Osteocyte (in vitro differentiated cells): ENCODE measurements around the gene XXYLT1. TPM values are rescaled to one million over a fixed set of nuclear protein-coding genes. Genes with fewer than 3 reads are reported as not detected.

Source experiments
- DNase-seq: peaks from one replicate; pipeline ENCODE4 v3.0.0; 2021; ENCODE audit warnings: mixed read lengths; ENCODE audit not compliant: unreplicated experiment; ENCODE audit errors: extremely low spot score
- H3K27ac Mint-ChIP-seq: one replicate; pipeline ENCODE4 v1.8.0; 2021; ENCODE audit warnings: mild to moderate bottlenecking, mixed read lengths; ENCODE audit not compliant: unreplicated experiment
- H3K27me3 Mint-ChIP-seq: one replicate; pipeline ENCODE4 v1.8.0; 2021; ENCODE audit warnings: mixed read lengths; ENCODE audit not compliant: unreplicated experiment
- H3K36me3 Mint-ChIP-seq: one replicate; pipeline ENCODE4 v1.8.0; 2021; ENCODE audit warnings: mixed read lengths; ENCODE audit not compliant: unreplicated experiment
- H3K4me1 Mint-ChIP-seq: one replicate; pipeline ENCODE4 v1.8.0; 2021; ENCODE audit warnings: mixed read lengths; ENCODE audit not compliant: unreplicated experiment
- H3K4me3 Mint-ChIP-seq: one replicate; pipeline ENCODE4 v1.8.0; 2021; ENCODE audit warnings: mild to moderate bottlenecking, moderate library complexity, mixed read lengths; ENCODE audit not compliant: unreplicated experiment
- H3K9me3 Mint-ChIP-seq: one replicate; pipeline ENCODE4 v1.8.0; 2021; ENCODE audit warnings: mixed read lengths; ENCODE audit not compliant: unreplicated experiment
- CTCF ChIP-seq: fragments of 200-600 bp; sonication (generic); IDR thresholded peaks from 2 replicates; pipeline ENCODE4 v1.5.0; 2021; ENCODE audit warnings: antibody characterized with exemption, mild to moderate bottlenecking, moderate library complexity
- total RNA-seq: library from RNA; stranded (reverse); gene quantifications from 2 replicates; pipeline ENCODE4 v1.2.1, GENCODE V29; 2021

Gene XXYLT1
- total RNA-seq, 1 donor from 2014 or later: 35.8 TPM

- Mint-ChIP-seq H3K27ac (no peak overlapping the region), H3K4me3 (no peak overlapping the region), H3K9me3 (no peaks in the 10 kb centered on the region), H3K36me3 (no peaks in the 10 kb centered on the region), H3K27me3 (no peaks in the 10 kb centered on the region), H3K4me1 (peaks cover 21% of the 10 kb centered on the region)
- TF ChIP-seq CTCF: no peak
- DNase-seq: no peak
Measured at GRCh38 chr3:195085356-195086130, 185.4 kb downstream of the XXYLT1 start.

- Mint-ChIP-seq H3K4me1 (peaks cover 21% of the 10 kb centered on the region), H3K36me3 (no peaks in the 10 kb centered on the region), H3K27me3 (no peaks in the 10 kb centered on the region), H3K9me3 (no peaks in the 10 kb centered on the region), H3K27ac (no peak overlapping the region), H3K4me3 (no peak overlapping the region)
- DNase-seq: no peak
- TF ChIP-seq CTCF: no peak
Measured at GRCh38 chr3:195084746-195085145, 186.2 kb downstream of the XXYLT1 start.

- DNase-seq: no peak
- Mint-ChIP-seq H3K36me3 (no peaks in the 10 kb centered on the region), H3K27me3 (no peaks in the 10 kb centered on the region), H3K27ac (no peak overlapping the region), H3K4me3 (no peak overlapping the region), H3K9me3 (no peaks in the 10 kb centered on the region), H3K4me1 (peaks cover 21% of the 10 kb centered on the region)
- no peak for TF ChIP-seq CTCF
Measured at GRCh38 chr3:195083659-195084058, 187.3 kb downstream of the XXYLT1 start.

GRCh38 chr3:195082811-195083210, 188.1 kb downstream of the XXYLT1 start:
- no peak for TF ChIP-seq CTCF
- H3K36me3 Mint-ChIP-seq: no peaks in the 10 kb centered on the region
- no peaks in the 10 kb centered on the region for H3K27me3 Mint-ChIP-seq
- H3K4me3 Mint-ChIP-seq: no peak overlapping the region
- no peaks in the 10 kb centered on the region for H3K9me3 Mint-ChIP-seq
- DNase-seq: no peak
- peaks cover 20% of the 10 kb centered on the region for H3K4me1 Mint-ChIP-seq
- no peak overlapping the region for H3K27ac Mint-ChIP-seq

GRCh38 chr3:195081242-195081963, 189.6 kb downstream of the XXYLT1 start:
- Mint-ChIP-seq H3K9me3 (no peaks in the 10 kb centered on the region), H3K36me3 (no peaks in the 10 kb centered on the region), H3K27ac (no peak overlapping the region), H3K4me3 (no peak overlapping the region), H3K27me3 (no peaks in the 10 kb centered on the region), H3K4me1 (peaks cover 13% of the 10 kb centered on the region)
- DNase-seq: no peak
- TF ChIP-seq CTCF: no peak
